GM21447 (cell line): ENCODE data around the gene RNASE9.
"Not testable (repeated sequence)": the region's sequence is repeated elsewhere in the genome, so short reads cannot be mapped to it uniquely, and the experiment has no call there.

Source experiments
- ATAC-seq: cut with Tn5 transposase; IDR thresholded peaks from one replicate; pipeline ENCODE4 v1.9.1; 2021; ENCODE audit not compliant: unreplicated experiment

The RNASE9 gene

DNA sequence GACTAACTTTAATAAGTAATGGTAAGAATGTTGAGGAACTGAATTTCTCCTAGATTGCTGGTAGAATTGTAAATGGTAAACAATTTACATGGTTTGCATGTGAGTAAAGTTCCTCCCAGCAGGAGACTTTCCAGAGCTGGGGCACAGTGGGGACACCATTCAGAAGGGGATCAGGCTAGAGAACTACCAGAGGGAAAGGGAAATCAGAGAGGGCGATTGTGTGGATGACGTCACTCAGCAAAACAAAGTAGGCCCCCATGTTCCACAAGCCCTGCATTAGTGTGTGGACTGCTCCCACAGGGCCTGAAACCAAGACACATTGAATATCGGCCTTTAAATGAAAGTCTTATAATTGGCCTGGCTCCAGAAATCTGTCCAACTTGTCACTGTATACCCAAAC is 17.5 kb upstream of the RNASE9 start:
- no peak for ATAC-seq

DNA sequence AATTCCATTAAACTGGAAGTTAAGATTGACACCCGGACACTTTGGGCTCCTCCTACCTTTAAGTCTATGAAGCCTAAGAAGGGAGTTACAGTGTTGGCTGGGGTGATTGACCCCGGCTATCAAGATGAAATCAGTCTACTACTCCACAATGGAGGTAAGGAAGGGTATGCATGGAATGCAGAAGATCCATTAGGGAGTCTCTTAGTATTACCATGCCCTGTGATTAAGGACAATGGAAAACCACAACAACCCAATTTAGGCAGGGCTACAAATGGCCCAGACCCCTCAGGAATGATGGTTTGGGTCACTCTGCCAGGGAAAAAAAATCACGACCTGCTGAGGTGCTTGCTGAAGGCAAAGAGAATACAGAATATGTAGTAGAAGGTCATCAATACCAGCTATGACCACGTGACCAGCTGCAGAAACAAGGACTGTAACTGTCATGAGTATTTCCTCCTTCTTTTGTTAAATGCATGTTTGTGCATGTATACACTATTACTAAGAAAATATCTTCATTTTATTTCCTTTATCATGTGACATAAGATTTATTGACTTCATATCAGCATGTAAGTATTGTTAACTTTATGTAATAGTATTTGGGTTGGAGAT is 11.6 kb upstream of the RNASE9 start:
- not testable (repeated sequence) for ATAC-seq

DNA sequence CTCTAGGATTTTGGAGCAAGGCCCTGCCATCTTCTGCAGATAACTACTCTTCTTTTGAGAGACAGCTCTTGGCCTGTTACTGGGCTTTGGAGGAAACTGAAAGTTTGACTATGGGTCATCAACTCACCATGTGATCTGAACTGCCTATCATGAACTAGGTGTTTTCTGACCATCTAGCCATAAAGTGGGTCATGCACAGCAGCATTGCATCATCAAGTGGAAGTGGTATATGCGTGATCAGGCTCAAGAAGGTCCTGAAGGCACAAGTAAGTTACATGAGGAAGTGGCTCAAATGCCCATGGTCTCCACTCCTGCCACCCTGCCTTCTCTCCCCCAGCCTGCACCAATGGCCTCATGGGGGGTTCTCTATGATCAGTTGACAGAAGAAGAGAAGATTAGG is 9.9 kb upstream of the RNASE9 start:
- not testable (repeated sequence) for ATAC-seq

- ATAC-seq: not testable (repeated sequence)
These were observed 9.0 kb upstream of the RNASE9 start for GRCh38 chr14:20569865-20570264.

- no peak for ATAC-seq
These were observed 8.2 kb upstream of the RNASE9 start for GRCh38 chr14:20569066-20569465.

- ATAC-seq: no peak
These were observed 7.5 kb upstream of the RNASE9 start for GRCh38 chr14:20568393-20568792.

GRCh38 chr14:20567199-20567598 is 6.4 kb upstream of the RNASE9 start:
- ATAC-seq: not testable (repeated sequence)

DNA sequence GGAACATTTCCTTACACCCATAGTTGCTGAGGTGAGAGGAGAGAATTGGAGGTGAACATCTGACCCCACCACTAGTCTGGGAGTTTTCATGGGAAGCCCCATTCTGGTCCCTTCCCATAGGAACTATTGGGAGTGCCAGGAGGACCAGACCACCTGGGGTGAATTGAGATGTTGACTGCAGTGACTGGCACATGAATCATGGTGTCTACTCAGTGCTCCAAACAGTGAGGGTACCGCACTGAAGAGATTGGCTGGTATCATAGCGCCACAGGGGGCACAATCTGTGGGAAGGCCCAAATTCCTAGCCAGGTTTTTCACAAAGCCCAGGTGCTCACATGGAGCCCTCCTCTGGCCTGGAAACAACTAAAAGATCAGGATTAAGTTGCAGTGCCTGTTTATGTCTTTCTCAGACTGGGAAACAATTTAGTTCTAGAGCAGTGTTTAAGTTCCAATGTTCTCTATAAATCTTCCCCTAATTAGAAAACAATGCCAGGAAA is 3.7 kb upstream of the RNASE9 start:
- ATAC-seq: no peak

DNA sequence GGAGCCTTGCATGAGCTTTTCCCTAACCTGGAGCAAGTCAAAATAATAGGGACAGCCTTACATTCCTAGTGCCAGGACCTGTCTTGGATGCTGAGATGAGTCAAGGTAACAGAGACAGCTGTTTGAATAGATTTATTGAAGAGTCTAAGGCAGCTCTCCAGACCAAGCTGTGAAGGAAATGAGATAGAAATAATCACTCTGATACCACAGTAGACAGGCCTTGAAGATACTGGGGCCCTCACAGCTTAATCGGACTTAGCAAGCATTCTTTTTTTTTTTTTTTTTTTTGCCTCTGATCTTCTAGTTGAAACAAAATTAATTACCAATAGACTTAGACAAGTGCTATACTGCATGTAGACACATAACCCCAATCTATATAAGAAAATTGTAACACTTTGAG is 3.1 kb upstream of the RNASE9 start:
- no peak for ATAC-seq

DNA sequence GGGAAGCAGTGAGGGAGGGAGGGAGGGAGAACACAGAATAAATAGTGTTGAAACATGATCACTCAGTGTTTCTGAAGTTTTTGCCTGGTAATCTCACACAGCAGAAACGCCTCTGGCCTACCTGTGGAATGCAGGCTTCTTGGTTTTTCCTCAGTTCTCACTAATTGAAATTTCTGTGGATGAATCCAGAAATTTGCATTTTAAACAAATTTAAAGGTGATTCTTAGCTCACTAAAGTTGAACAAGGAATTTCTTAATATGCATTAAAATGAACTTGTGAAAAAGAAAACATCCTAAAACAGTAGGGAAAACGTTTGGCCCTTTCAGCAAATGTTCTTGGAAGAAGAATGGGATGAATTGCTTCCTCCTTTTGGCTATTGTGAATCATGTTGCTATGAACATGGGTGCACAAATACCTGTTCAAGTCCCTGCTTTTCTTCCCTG is 1.4 kb downstream of the RNASE9 start:
- no peak for ATAC-seq

- ATAC-seq: no peak
These were observed 3.7 kb downstream of the RNASE9 start for GRCh38 chr14:20557212-20557542.

DNA sequence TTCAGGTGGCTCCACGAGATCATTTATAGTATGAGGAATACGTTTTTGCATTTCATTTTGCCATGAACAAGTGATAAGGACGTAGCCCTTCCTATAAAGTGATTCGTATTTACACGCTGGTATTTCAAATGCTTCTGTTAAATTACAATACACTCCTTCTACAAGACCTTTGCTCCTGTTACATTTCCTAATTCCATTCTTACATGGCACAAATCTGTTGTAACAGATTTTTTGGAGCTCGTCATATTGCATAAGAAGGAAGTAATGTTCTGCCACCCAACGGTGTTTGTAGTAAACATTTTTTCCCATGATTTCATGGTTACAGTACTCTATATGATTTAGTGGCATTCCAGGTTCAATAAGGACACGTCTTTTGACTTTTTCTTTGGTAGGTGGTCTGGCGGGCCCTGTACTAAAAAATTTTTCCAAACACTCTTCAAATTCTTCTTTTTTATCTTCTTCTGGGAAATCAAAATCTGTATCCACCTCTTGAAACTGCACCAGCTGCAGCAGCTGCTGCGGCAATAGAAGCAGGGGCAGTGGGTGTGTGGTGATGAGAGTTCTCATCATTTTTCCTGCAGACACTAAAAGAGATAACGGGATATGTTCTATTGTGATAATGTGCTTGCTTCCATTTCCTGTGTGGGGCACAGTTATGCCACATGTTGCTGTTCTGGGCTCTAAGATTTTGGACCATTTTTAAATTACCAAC is 4.2 kb downstream of the RNASE9 start:
- no peak for ATAC-seq

- no peak for ATAC-seq
These were observed 5.0 kb downstream of the RNASE9 start for GRCh38 chr14:20555845-20556244.

- no peak for ATAC-seq
These were observed 7.8 kb downstream of the RNASE9 start for GRCh38 chr14:20553024-20553423.

- ATAC-seq: no peak
These were observed 9.2 kb downstream of the RNASE9 start for GRCh38 chr14:20551606-20552005.

DNA sequence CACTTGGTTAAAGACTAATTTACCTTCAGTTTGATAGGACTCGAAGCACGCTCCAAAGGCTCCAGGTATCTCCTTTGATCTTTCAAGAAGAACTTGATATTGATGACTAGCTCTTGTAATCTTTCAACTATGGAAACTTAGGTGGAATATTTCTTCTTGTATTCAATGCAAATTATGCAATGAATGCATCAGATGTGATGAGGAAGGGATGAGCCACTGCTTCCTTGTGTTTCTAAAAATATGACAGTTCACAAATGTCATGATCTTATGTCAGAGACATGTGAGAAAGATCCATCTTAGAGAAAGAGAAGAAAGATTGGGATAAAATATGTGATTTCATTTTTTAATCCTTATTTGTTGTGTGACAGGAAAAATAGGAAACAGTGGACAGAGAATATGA is 9.9 kb downstream of the RNASE9 start:
- ATAC-seq: no peak

GRCh38 chr14:20548414-20549158 is 12.3 kb downstream of the RNASE9 start:
- ATAC-seq: no peak

- ATAC-seq: no peak
These were observed 14.0 kb downstream of the RNASE9 start for GRCh38 chr14:20546877-20547276.

DNA sequence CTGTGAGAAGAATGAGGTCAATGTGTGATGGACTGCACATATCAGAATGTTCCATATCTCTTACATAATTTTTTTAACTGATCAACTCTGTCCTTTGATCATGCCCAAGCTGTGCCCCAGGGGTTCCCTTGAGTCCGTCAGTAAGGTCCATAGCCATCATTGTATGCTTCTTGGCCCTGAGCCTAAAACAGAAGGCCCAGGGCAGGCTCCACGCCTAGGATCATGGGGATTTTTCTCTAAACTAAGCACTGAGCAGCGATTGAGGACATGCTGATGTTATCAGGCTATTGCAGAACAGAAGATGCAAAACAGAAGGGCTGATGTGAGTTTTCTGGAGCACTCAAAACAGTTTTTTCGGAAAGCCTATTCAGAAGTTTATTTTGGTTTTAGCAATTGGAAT is 20.9 kb downstream of the RNASE9 start:
- ATAC-seq: no peak

- no peak for ATAC-seq
These were observed 29.9 kb downstream of the RNASE9 start for GRCh38 chr14:20530771-20531571.

GRCh38 chr14:20529806-20530205 is 31.0 kb downstream of the RNASE9 start:
- ATAC-seq: no peak
